Glutamatergic neuron (in vitro differentiated cells): ENCODE results near the gene SELENBP1. TPM values are rescaled to one million over a fixed set of nuclear protein-coding genes. Genes with fewer than 3 reads are reported as not detected.

Experiments
- DNase-seq: peaks from one replicate; pipeline ENCODE4 v3.0.0; 2022
- H3K27ac Mint-ChIP-seq: one replicate; pipeline ENCODE4 v1.8.0; 2020; ENCODE audit warnings: mild to moderate bottlenecking, mixed read lengths, inconsistent platforms; ENCODE audit not compliant: unreplicated experiment
- H3K27me3 Mint-ChIP-seq: one replicate; pipeline ENCODE4 v1.8.0; 2020; ENCODE audit warnings: mild to moderate bottlenecking, moderate library complexity, mixed read lengths, inconsistent platforms; ENCODE audit not compliant: unreplicated experiment
- H3K36me3 Mint-ChIP-seq: one replicate; pipeline ENCODE4 v1.8.0; 2020; ENCODE audit warnings: mild to moderate bottlenecking, mixed read lengths, inconsistent platforms; ENCODE audit not compliant: unreplicated experiment
- H3K4me1 Mint-ChIP-seq: one replicate; pipeline ENCODE4 v1.8.0; 2020; ENCODE audit warnings: mild to moderate bottlenecking, low read depth, mixed read lengths, inconsistent platforms; ENCODE audit not compliant: unreplicated experiment
- H3K4me3 Mint-ChIP-seq: one replicate; pipeline ENCODE4 v1.8.0; 2020; ENCODE audit warnings: mild to moderate bottlenecking, mixed read lengths, inconsistent platforms; ENCODE audit not compliant: unreplicated experiment
- H3K9me3 Mint-ChIP-seq: one replicate; pipeline ENCODE4 v1.8.0; 2020; ENCODE audit warnings: mild to moderate bottlenecking, moderate library complexity, mixed read lengths, inconsistent platforms; ENCODE audit not compliant: unreplicated experiment
- total RNA-seq: library from RNA; stranded (reverse); fragmentation: NEBNext Ultra II Directional; extraction: Animal tissue kit (Norgen Biotek cat#: 25700); gene quantifications from one replicate; pipeline ENCODE4 v1.2.1, GENCODE V29; 2021; ENCODE audit not compliant: unreplicated experiment
- TF ChIP-seq, protein P1 (sequence below): fragments of 200-600 bp; sonication (generic); IDR thresholded peaks from one replicate; pipeline ENCODE4 v1.5.0; 2021; ENCODE audit not compliant: partially characterized antibody, unreplicated experiment

The SELENBP1 gene
- total RNA-seq, 1 donor from 2014 or later = 2.9 TPM

DNA sequence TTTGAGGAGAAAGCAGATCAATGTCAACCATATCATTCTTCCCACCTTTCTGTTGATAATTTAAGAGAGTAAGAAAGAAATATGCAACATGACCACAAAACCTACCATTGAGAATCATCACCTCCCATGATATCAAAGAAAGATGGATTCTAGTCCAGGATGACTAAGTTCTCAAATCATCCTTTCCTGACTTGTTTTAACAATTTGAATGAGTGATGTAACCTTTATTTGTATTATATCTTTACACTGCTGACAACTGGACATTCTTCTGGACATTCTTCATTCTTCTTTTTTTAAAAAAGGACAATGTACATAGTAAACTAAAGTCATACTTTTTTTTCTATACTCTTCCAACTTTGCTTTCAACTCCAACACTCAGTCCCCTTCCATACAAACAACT is 36.4 kb upstream of the SELENBP1 start:
- DNase-seq = no peak
- H3K27ac Mint-ChIP-seq = no peak overlapping the region
- H3K4me3 Mint-ChIP-seq = no peak overlapping the region
- TF ChIP-seq, protein P1, sequence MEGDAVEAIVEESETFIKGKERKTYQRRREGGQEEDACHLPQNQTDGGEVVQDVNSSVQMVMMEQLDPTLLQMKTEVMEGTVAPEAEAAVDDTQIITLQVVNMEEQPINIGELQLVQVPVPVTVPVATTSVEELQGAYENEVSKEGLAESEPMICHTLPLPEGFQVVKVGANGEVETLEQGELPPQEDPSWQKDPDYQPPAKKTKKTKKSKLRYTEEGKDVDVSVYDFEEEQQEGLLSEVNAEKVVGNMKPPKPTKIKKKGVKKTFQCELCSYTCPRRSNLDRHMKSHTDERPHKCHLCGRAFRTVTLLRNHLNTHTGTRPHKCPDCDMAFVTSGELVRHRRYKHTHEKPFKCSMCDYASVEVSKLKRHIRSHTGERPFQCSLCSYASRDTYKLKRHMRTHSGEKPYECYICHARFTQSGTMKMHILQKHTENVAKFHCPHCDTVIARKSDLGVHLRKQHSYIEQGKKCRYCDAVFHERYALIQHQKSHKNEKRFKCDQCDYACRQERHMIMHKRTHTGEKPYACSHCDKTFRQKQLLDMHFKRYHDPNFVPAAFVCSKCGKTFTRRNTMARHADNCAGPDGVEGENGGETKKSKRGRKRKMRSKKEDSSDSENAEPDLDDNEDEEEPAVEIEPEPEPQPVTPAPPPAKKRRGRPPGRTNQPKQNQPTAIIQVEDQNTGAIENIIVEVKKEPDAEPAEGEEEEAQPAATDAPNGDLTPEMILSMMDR = no peak
- H3K4me1 Mint-ChIP-seq = no peaks in the 10 kb centered on the region
- peaks cover 7% of the 10 kb centered on the region for H3K27me3 Mint-ChIP-seq
- no peaks in the 10 kb centered on the region for H3K9me3 Mint-ChIP-seq
- no peaks in the 10 kb centered on the region for H3K36me3 Mint-ChIP-seq

DNA sequence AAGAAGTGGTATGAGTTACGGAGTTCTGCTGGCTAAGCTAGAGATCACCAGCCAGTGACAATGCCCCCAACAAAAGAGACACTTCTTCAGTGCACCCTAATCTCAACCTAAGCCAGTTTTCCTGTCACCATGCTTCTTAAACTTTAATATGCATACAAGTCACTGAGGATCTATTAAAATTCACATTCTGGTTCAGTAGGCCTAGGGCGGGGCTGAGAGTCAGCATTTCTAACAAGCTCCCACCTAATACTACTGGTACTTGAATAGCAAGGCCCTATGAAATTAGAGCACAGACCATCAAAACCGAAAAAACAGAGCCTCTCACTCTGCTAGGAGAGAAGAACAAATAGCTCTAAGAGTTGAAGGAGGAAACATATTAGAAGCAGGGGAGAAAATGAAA is 34.8 kb upstream of the SELENBP1 start:
- Mint-ChIP-seq H3K36me3 (no peaks in the 10 kb centered on the region), H3K27ac (no peak overlapping the region), H3K9me3 (no peaks in the 10 kb centered on the region), H3K27me3 (peaks cover 7% of the 10 kb centered on the region), H3K4me1 (no peaks in the 10 kb centered on the region), H3K4me3 (no peak overlapping the region)
- no peak for DNase-seq
- TF ChIP-seq, protein P1 = no peak

DNA sequence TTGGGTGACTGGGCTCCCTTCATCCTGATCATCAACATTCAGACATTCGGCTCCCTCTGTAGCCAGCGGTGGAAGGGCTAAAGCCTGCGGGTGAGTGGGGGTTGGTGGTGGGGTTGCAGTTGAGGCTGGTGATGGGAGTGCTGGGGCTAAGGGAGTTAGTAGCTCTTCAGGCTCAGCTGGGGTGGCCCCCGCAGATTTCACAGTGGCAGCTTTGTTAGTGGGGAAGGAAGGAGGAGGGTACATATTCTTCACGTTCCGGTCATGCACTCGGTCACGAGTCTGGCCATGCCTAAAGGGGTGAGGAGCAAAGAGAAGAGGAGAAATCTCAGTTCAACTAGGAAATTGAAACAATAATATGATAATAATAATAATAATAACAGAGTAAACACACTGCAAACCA is 33.7 kb upstream of the SELENBP1 start:
- Mint-ChIP-seq H3K4me3 (no peak overlapping the region), H3K4me1 (no peaks in the 10 kb centered on the region), H3K27ac (no peak overlapping the region), H3K27me3 (peaks cover 7% of the 10 kb centered on the region), H3K9me3 (no peaks in the 10 kb centered on the region), H3K36me3 (no peaks in the 10 kb centered on the region)
- TF ChIP-seq, protein P1 = no peak
- DNase-seq = no peak

DNA sequence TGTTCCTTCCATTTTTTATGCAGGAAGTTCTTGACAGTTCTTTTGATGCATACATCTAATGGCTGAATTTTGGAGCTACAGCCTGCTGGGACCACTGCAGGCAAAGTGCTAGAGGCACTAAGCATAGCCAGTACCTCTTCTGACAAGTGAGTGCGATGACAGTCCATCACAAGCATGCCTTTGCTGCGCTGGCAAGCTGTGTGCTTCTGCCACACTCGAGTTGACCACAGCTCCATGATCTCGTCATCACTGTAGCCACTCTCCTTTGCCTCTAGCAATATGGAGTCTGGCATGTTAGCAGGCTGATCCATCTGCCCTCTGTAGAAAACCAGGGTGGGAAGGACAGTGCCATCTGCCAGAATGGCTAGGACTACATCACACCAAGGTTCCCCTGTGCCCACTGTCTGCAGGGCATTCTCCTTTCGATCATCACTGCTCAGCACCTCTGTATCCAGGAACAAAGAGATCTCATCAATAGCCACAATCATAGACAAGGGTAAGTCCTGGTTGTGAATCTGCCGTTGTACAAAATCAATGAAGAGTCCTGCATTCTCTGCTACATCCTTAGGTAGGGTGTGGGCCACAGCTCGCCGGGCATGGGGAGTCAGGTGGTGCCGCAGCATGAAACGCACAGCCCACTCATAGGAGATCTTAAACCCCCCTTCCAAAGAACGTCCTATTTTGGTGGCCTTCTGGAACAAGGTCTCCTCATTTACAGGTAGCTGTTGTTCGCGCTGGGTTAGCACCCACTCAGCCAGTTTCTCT is 32.9 kb upstream of the SELENBP1 start:
- H3K36me3 Mint-ChIP-seq = peaks cover 4% of the 10 kb centered on the region

DNA sequence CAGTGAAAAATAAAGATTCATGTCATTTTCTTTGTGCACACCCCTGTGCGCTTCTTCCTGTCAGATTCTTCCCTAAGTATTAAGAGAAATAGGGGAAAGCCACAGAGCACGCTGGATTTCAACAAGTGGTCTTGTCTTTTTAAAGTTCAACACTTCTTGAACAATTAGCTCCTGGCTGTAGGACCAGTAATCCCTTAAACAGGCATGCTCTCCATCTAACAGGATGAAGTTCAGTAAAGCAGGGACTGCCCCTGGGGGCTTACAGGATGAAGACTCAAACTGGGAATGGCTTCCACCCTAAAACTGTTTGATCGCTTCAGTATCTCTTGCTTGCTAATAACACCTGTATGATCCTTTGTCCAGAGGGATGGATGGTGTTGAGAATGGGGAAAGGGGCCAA is 31.1 kb upstream of the SELENBP1 start:
- Mint-ChIP-seq H3K4me3 (no peak overlapping the region), H3K27ac (no peak overlapping the region), H3K9me3 (peaks cover 6% of the 10 kb centered on the region), H3K36me3 (peaks cover 4% of the 10 kb centered on the region), H3K4me1 (peaks cover 10% of the 10 kb centered on the region), H3K27me3 (peaks cover 4% of the 10 kb centered on the region)
- DNase-seq = no peak
- TF ChIP-seq, protein P1 = no peak

More for the DNA sequence above, 32.9 kb upstream of the SELENBP1 start:
- H3K4me1 Mint-ChIP-seq = peaks cover 6% of the 10 kb centered on the region
- DNase-seq = no peak
- peaks cover 2% of the 10 kb centered on the region for H3K27me3 Mint-ChIP-seq
- H3K9me3 Mint-ChIP-seq = peaks cover 3% of the 10 kb centered on the region
- no peak overlapping the region for H3K27ac Mint-ChIP-seq
- no peak overlapping the region for H3K4me3 Mint-ChIP-seq
- TF ChIP-seq, protein P1 = no peak
